Hepatocyte (in vitro differentiated cells): Measurements from ENCODE around the gene FAAH. TPM values are rescaled to one million over a fixed set of nuclear protein-coding genes. Genes with fewer than 3 reads are reported as not detected.

Experiments
- DNase-seq: peaks from one replicate; pipeline ENCODE4 v3.0.0-alpha.2; 2016; ENCODE audit warnings: low spot score
- H2AFZ ChIP-seq: fragments of 200-600 bp; sonication (generic); 2 replicates; pipeline ENCODE4 v1.6.0; 2016; ENCODE audit warnings: antibody characterized with exemption, mild to moderate bottlenecking
- H3K27ac ChIP-seq: fragments of 200-600 bp; sonication (generic); 2 replicates; pipeline ENCODE4 v1.5.1; 2016; ENCODE audit warnings: mild to moderate bottlenecking
- H3K27me3 ChIP-seq: fragments of 200-600 bp; sonication (generic); 2 replicates; pipeline ENCODE4 v1.6.1; 2016
- H3K36me3 ChIP-seq: fragments of 200-600 bp; sonication (generic); replicated peaks from 2 replicates; pipeline ENCODE4 v1.5.1; 2016; ENCODE audit warnings: low read depth; ENCODE audit not compliant: insufficient read depth
- H3K4me1 ChIP-seq: fragments of 200-600 bp; sonication (generic); 2 replicates; pipeline ENCODE4 v1.5.1; 2016; ENCODE audit warnings: mild to moderate bottlenecking, moderate library complexity; ENCODE audit not compliant: insufficient read depth
- H3K4me2 ChIP-seq: fragments of 200-600 bp; sonication (generic); 2 replicates; pipeline ENCODE4 v1.6.0; 2016
- H3K4me3 ChIP-seq: fragments of 200-600 bp; sonication (generic); 2 replicates; pipeline ENCODE4 v1.5.1; 2016; ENCODE audit warnings: mild to moderate bottlenecking
- H3K79me2 ChIP-seq: fragments of 200-600 bp; sonication (generic); 2 replicates; pipeline ENCODE4 v1.6.0; 2017; ENCODE audit warnings: mild to moderate bottlenecking
- H3K9me2 ChIP-seq: fragments of 200-600 bp; sonication (generic); replicated peaks from 2 replicates; pipeline ENCODE4 v1.6.0; 2017; ENCODE audit warnings: mild to moderate bottlenecking; ENCODE audit not compliant: insufficient read depth
- H3K9me3 ChIP-seq: fragments of 200-600 bp; sonication (generic); 2 replicates; pipeline ENCODE4 v1.5.1; 2016; ENCODE audit warnings: low read depth, mild to moderate bottlenecking
- H4K20me1 ChIP-seq: fragments of 200-600 bp; sonication (generic); 2 replicates; pipeline ENCODE4 v1.6.0; 2016; ENCODE audit warnings: mild to moderate bottlenecking; ENCODE audit not compliant: insufficient read depth, poor library complexity, severe bottlenecking
- EZH2 ChIP-seq: fragments of 200-600 bp; sonication (generic); IDR thresholded peaks from 2 replicates; pipeline ENCODE4 v1.6.1; 2016; ENCODE audit warnings: antibody characterized with exemption, mild to moderate bottlenecking, borderline replicate concordance
- EZH2phosphoT487 ChIP-seq: fragments of 200-600 bp; sonication (generic); IDR thresholded peaks from one replicate; pipeline ENCODE4 v1.6.1; 2018; ENCODE audit warnings: antibody characterized with exemption, mild to moderate bottlenecking, low read depth, moderate library complexity; ENCODE audit not compliant: unreplicated experiment, severe bottlenecking
- WGBS: methylation state at CpG from one replicate; pipeline ENCODE4 v1.1.6; 2016; ENCODE audit warnings: low lambda C conversion rate; ENCODE audit errors: missing lambda C conversion rate; 5-methylcytosine and 5-hydroxymethylcytosine counted together
- polyA plus RNA-seq: library from polyadenylated mRNA; unstranded; fragments of >200 nt; fragmentation: Nextera tagmentation; extraction: Ambion mirVana; gene quantifications from 2 replicates; pipeline ENCODE4 v1.2.1, GENCODE V29; 2016
- total RNA-seq: library from RNA; depleted of rRNA; stranded (reverse); fragments of >200 nt; gene quantifications from 2 replicates; pipeline ENCODE4 v1.2.3, GENCODE V29; 2014
- TF ChIP-seq, protein P1 (sequence below): fragments of 200-600 bp; sonication (generic); IDR thresholded peaks from 2 replicates; pipeline ENCODE4 v1.5.1; 2016; ENCODE audit warnings: antibody characterized with exemption, mild to moderate bottlenecking; ENCODE audit not compliant: poor library complexity

The FAAH gene
- total and polyA plus RNA-seq, 2 experiments from 2014 or later, result 44.5 to 61.8 TPM

DNA sequence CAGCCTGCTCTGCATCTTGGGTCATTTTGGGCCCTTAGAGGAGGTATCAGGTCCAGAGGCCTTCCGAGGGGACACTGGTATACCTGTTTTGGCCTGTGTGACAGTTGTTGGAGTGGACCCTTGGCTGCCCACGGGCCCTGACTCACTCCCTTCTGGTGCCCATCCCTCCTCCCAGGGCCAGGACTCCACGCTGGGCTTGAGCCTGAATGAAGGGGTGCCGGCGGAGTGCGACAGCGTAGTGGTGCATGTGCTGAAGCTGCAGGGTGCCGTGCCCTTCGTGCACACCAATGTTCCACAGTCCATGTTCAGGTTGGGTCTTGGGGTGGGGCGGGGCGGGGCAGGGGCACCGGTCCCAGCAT is 11.1 kb downstream of the FAAH start:
- no peak overlapping the region for H3K4me3 ChIP-seq
- TF ChIP-seq EZH2, result no peak
- no peak for TF ChIP-seq EZH2phosphoT487
- TF ChIP-seq, protein P1, sequence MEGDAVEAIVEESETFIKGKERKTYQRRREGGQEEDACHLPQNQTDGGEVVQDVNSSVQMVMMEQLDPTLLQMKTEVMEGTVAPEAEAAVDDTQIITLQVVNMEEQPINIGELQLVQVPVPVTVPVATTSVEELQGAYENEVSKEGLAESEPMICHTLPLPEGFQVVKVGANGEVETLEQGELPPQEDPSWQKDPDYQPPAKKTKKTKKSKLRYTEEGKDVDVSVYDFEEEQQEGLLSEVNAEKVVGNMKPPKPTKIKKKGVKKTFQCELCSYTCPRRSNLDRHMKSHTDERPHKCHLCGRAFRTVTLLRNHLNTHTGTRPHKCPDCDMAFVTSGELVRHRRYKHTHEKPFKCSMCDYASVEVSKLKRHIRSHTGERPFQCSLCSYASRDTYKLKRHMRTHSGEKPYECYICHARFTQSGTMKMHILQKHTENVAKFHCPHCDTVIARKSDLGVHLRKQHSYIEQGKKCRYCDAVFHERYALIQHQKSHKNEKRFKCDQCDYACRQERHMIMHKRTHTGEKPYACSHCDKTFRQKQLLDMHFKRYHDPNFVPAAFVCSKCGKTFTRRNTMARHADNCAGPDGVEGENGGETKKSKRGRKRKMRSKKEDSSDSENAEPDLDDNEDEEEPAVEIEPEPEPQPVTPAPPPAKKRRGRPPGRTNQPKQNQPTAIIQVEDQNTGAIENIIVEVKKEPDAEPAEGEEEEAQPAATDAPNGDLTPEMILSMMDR, result no peak
- WGBS, result 97% methylated on average over 10 of the region's 12 CpGs

DNA sequence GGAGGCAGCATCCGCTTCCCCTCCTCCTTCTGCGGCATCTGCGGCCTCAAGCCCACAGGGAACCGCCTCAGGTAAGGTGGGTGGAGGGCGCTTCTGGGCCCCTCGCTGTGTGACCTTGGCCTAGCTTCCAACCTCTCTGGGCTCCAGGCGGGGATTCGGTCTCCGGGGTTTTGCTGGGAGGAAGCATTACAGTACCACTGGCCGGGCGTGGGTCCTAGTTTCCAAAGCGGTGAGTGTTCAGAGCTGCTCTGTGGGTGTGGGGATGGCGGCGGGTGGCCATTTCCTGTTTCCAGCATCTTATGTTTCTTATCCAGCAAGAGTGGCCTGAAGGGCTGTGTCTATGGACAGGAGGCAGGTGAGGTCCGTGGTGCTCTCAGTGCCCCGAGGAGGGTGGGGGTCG is 11.6 kb downstream of the FAAH start:
- H3K79me2 ChIP-seq, result peaks cover 11% of the 10 kb centered on the region
- peaks cover 13% of the 10 kb centered on the region for H3K4me1 ChIP-seq
- TF ChIP-seq EZH2 (no peak), EZH2phosphoT487 (no peak)
- TF ChIP-seq, protein P1, result no peak
- no peaks in the 10 kb centered on the region for H3K36me3 ChIP-seq
- no peak overlapping the region for H3K27ac ChIP-seq
- no peak overlapping the region for H3K4me3 ChIP-seq
- no peak overlapping the region for H2AFZ ChIP-seq
- no peaks in the 10 kb centered on the region for H4K20me1 ChIP-seq
- H3K4me2 ChIP-seq, result no peak overlapping the region
- DNase-seq, result no peak
- WGBS, result 94% methylated on average over 16 of the region's 17 CpGs
- no peaks in the 10 kb centered on the region for H3K27me3 ChIP-seq
- no peaks in the 10 kb centered on the region for H3K9me2 ChIP-seq
- no peaks in the 10 kb centered on the region for H3K9me3 ChIP-seq

More for the DNA sequence above, 11.1 kb downstream of the FAAH start:
- no peak for DNase-seq
- H3K79me2 ChIP-seq, result peaks cover 15% of the 10 kb centered on the region
- H3K9me2 ChIP-seq, result no peaks in the 10 kb centered on the region
- H3K27ac ChIP-seq, result no peak overlapping the region
- peaks cover 13% of the 10 kb centered on the region for H3K4me1 ChIP-seq
- no peak overlapping the region for H3K4me2 ChIP-seq
- no peaks in the 10 kb centered on the region for H3K36me3 ChIP-seq
- H4K20me1 ChIP-seq, result no peaks in the 10 kb centered on the region
- no peaks in the 10 kb centered on the region for H3K27me3 ChIP-seq
- H3K9me3 ChIP-seq, result no peaks in the 10 kb centered on the region
- H2AFZ ChIP-seq, result no peak overlapping the region

DNA sequence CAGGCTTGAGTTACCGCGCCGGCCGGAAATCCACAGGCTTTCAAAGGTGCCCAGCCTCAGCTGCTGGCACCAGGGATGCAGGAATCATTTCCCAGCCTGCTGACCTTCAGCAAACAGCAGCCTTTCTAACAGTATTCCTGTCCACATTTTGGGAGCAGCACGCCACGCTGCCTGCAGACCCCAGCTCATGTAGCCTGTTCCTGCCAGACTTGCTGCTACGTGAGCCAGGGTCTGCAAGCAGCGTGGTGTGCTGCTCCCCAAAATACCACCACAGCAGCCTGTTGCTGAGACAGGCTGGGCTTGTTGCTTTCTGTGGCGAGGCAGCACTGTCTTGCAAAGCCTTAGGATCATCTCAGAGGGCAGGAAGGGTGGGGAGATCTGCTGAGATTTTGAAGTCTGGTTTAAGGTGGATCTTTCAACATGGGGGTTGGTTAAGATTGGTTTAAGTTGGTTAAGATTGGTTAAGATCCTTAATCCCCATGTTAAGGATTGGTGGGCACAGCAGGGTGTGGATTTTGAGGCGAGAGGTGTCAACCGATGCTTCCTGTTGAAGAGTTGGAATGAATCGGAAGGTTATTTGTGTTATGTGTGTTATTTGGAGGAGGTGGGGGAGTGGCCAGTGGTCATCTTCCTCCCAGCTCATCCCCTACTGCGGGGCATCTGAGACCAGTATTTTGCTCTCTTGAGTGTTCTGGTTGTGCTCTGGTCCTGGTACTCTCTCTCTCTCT is 12.9 kb downstream of the FAAH start:
- peaks cover 6% of the 10 kb centered on the region for H3K4me1 ChIP-seq
- H2AFZ ChIP-seq, result peak overlapping the region; percentile 38
- peak overlapping the region; percentile 71 for H3K4me2 ChIP-seq
- no peaks in the 10 kb centered on the region for H3K9me3 ChIP-seq
- H3K79me2 ChIP-seq, result peaks cover 6% of the 10 kb centered on the region
- no peaks in the 10 kb centered on the region for H4K20me1 ChIP-seq
- no peak overlapping the region for H3K27ac ChIP-seq
- H3K27me3 ChIP-seq, result no peaks in the 10 kb centered on the region
- no peak overlapping the region for H3K4me3 ChIP-seq
- WGBS, result 56% methylated on average over 13 of the region's 13 CpGs
- no peak for DNase-seq
- no peaks in the 10 kb centered on the region for H3K9me2 ChIP-seq
- TF ChIP-seq, protein P1, result no peak
- no peak for TF ChIP-seq EZH2phosphoT487
- TF ChIP-seq EZH2, result no peak
- H3K36me3 ChIP-seq, result no peaks in the 10 kb centered on the region
